NOMO-1 treated with DMSO at 0.1 percent for 48 hours (cell line): ENCODE data around the gene TMEM8B.

Source experiments
- DNase-seq: peaks from one replicate; lab custom pipeline; 2025; ENCODE audit not compliant: unreplicated experiment; lab: John Stamatoyannopoulos, UW

TMEM8B gene

GRCh38 chr9:35839926-35840325 lies 10.9 kb downstream of the TMEM8B start:
- no peak for DNase-seq

- no peak for DNase-seq
These were observed 12.0 kb downstream of the TMEM8B start for GRCh38 chr9:35840881-35841644.

- DNase-seq, result no peak
These were observed 12.5 kb downstream of the TMEM8B start for GRCh38 chr9:35841645-35841900.

GRCh38 chr9:35842020-35842745 lies 13.2 kb downstream of the TMEM8B start:
- no peak for DNase-seq

GRCh38 chr9:35842795-35843194 lies 13.8 kb downstream of the TMEM8B start:
- no peak for DNase-seq

- DNase-seq, result peak; percentile 99
These were observed 15.7 kb downstream of the TMEM8B start for GRCh38 chr9:35844628-35845270.

- no peak for DNase-seq
These were observed 17.1 kb downstream of the TMEM8B start for GRCh38 chr9:35845824-35846771.

- DNase-seq, result no peak
These were observed 19.0 kb downstream of the TMEM8B start for GRCh38 chr9:35847792-35848572.

GRCh38 chr9:35852267-35852815 lies 23.3 kb downstream of the TMEM8B start:
- no peak for DNase-seq

- no peak for DNase-seq
These were observed 24.1 kb downstream of the TMEM8B start for GRCh38 chr9:35852876-35853865.

GRCh38 chr9:35854091-35854762 lies 25.2 kb downstream of the TMEM8B start:
- no peak for DNase-seq

- no peak for DNase-seq
These were observed 27.2 kb downstream of the TMEM8B start for GRCh38 chr9:35856206-35856605.

GRCh38 chr9:35856882-35857281 lies 27.9 kb downstream of the TMEM8B start:
- no peak for DNase-seq

- no peak for DNase-seq
These were observed 29.4 kb downstream of the TMEM8B start for GRCh38 chr9:35858458-35858857.

GRCh38 chr9:35859310-35859989 lies 30.4 kb downstream of the TMEM8B start:
- no peak for DNase-seq

GRCh38 chr9:35859990-35860339 lies 30.9 kb downstream of the TMEM8B start:
- DNase-seq, result no peak

- DNase-seq, result no peak
These were observed 32.3 kb downstream of the TMEM8B start for GRCh38 chr9:35861161-35861897.
